Loucy (cell line): ENCODE results near the gene ZNF609.

Experiments
- H2AFZ ChIP-seq: fragments of 200-600 bp; sonication (generic); 2 replicates; pipeline ENCODE4 v1.6.0; 2016; ENCODE audit warnings: antibody characterized with exemption, mild to moderate bottlenecking, low read length, moderate library complexity
- H3F3A ChIP-seq: fragments of 200-600 bp; 2 replicates; pipeline ENCODE4 v1.6.0; 2016; ENCODE audit warnings: antibody characterized with exemption, low read depth, mild to moderate bottlenecking
- H3K27me3 ChIP-seq: fragments of 200-600 bp; sonication (generic); 2 replicates; pipeline ENCODE4 v1.6.1; 2014; ENCODE audit warnings: low read length, mild to moderate bottlenecking; ENCODE audit not compliant: insufficient read depth, poor library complexity, severe bottlenecking
- H3K36me3 ChIP-seq: fragments of 200-600 bp; sonication (generic); 2 replicates; pipeline ENCODE4 v1.6.1; 2016; ENCODE audit warnings: low read length; ENCODE audit not compliant: insufficient read depth
- H3K4me1 ChIP-seq: fragments of 200-600 bp; sonication (generic); 2 replicates; pipeline ENCODE4 v1.5.1; 2014; ENCODE audit warnings: low read length, mild to moderate bottlenecking; ENCODE audit not compliant: insufficient read depth, poor library complexity, severe bottlenecking
- H3K4me2 ChIP-seq: fragments of 200-600 bp; sonication (generic); 2 replicates; pipeline ENCODE4 v1.6.0; 2014; ENCODE audit warnings: antibody characterized with exemption, low read length, low read depth, mild to moderate bottlenecking; ENCODE audit not compliant: poor library complexity, severe bottlenecking
- H3K4me3 ChIP-seq: fragments of 200-600 bp; sonication (generic); 2 replicates; pipeline ENCODE4 v1.5.1; 2014; ENCODE audit warnings: low read length, mild to moderate bottlenecking, mixed read lengths; ENCODE audit not compliant: poor library complexity, severe bottlenecking
- H3K79me2 ChIP-seq: fragments of 200-600 bp; sonication (generic); 2 replicates; pipeline ENCODE4 v1.6.1; 2014; ENCODE audit warnings: low read length; ENCODE audit not compliant: insufficient read depth
- H3K9ac ChIP-seq: fragments of 200-600 bp; sonication (generic); 2 replicates; pipeline ENCODE4 v1.6.0; 2014; ENCODE audit warnings: mild to moderate bottlenecking, low read depth, low read length, moderate library complexity; ENCODE audit not compliant: poor library complexity, severe bottlenecking
- H3K9me2 ChIP-seq: fragments of 200-600 bp; sonication (generic); replicated peaks from 2 replicates; pipeline ENCODE4 v1.6.1; 2016; ENCODE audit warnings: low read depth, low read length, mixed read lengths
- H3K9me3 ChIP-seq: fragments of 200-600 bp; sonication (generic); 2 replicates; pipeline ENCODE4 v1.6.1; 2014; ENCODE audit warnings: mild to moderate bottlenecking, antibody characterized with exemption, low read length, low read depth; ENCODE audit not compliant: insufficient read depth
- H4K20me1 ChIP-seq: fragments of 200-600 bp; sonication (generic); 2 replicates; pipeline ENCODE4 v1.6.0; 2014; ENCODE audit warnings: antibody characterized with exemption, low read length, mild to moderate bottlenecking; ENCODE audit not compliant: insufficient read depth, poor library complexity, severe bottlenecking
- EZH2phosphoT487 ChIP-seq: fragments of 200-600 bp; IDR thresholded peaks from 2 replicates; pipeline ENCODE4 v1.6.1; 2018; ENCODE audit warnings: antibody characterized with exemption, mild to moderate bottlenecking, moderate library complexity, borderline replicate concordance
- TF ChIP-seq, protein P1 (sequence below): fragments of 200-600 bp; sonication (generic); conservative IDR thresholded peaks from 2 replicates; pipeline ENCODE4 v1.5.1; 2014; ENCODE audit warnings: mild to moderate bottlenecking, antibody characterized with exemption, low read length

The ZNF609 gene

DNA sequence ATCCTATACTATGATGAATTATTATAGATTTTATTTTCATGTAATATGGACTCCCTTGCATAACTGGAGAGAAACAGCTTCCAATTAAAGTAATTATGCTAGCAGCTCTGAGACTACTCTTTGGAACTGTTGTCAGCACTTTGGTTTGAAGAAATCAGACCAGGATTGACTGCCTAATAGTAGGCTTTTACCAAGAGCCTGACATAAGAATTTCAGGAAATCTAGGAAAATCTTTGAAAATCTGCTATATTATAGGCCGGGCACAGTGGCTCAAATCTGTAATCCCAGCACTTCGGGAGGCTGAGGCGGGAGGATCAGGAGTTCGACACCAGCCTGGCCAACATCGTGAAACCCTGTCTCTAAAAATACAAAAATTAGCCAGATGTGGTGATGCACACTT is 62.9 kb downstream of the ZNF609 start:
- no peak overlapping the region for H3K4me3 ChIP-seq
- no peaks in the 10 kb centered on the region for H3K9me2 ChIP-seq
- H3K27me3 ChIP-seq: no peaks in the 10 kb centered on the region
- TF ChIP-seq, protein P1, sequence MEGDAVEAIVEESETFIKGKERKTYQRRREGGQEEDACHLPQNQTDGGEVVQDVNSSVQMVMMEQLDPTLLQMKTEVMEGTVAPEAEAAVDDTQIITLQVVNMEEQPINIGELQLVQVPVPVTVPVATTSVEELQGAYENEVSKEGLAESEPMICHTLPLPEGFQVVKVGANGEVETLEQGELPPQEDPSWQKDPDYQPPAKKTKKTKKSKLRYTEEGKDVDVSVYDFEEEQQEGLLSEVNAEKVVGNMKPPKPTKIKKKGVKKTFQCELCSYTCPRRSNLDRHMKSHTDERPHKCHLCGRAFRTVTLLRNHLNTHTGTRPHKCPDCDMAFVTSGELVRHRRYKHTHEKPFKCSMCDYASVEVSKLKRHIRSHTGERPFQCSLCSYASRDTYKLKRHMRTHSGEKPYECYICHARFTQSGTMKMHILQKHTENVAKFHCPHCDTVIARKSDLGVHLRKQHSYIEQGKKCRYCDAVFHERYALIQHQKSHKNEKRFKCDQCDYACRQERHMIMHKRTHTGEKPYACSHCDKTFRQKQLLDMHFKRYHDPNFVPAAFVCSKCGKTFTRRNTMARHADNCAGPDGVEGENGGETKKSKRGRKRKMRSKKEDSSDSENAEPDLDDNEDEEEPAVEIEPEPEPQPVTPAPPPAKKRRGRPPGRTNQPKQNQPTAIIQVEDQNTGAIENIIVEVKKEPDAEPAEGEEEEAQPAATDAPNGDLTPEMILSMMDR: no peak
- TF ChIP-seq EZH2phosphoT487: no peak
- H3K4me2 ChIP-seq: no peak overlapping the region
- no peaks in the 10 kb centered on the region for H3K9me3 ChIP-seq
- H3K79me2 ChIP-seq: peaks cover 94% of the 10 kb centered on the region
- H3K36me3 ChIP-seq: peaks cover 4% of the 10 kb centered on the region; the same call in 1 of the 2 replicates
- no peaks in the 10 kb centered on the region for H3F3A ChIP-seq
- peaks cover 24% of the 10 kb centered on the region for H3K4me1 ChIP-seq
- H3K9ac ChIP-seq: no peak overlapping the region
- H2AFZ ChIP-seq: no peak overlapping the region
- peaks cover 61% of the 10 kb centered on the region for H4K20me1 ChIP-seq

DNA sequence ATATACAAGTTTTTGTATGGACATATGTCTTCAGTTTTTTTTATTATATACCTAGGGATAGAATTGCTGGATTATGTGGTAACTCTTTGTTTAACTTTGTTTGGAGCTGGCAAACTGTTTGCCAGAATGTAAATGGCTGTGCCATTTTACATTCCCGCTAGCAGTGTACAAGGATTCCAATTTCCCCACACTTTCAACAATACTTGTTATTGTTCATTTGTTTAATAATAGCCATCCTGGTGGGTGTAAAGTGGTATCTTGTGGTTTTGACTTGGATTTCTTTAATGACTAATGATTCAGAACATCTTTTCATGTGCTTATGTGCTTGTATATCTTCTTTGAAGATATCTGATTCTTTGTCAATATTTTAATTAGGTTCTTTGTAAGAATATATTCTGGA is 64.4 kb downstream of the ZNF609 start:
- Histone ChIP-seq H3K79me2 (peaks cover 95% of the 10 kb centered on the region), H3K27me3 (no peaks in the 10 kb centered on the region), H3K4me2 (no peak overlapping the region)

DNA sequence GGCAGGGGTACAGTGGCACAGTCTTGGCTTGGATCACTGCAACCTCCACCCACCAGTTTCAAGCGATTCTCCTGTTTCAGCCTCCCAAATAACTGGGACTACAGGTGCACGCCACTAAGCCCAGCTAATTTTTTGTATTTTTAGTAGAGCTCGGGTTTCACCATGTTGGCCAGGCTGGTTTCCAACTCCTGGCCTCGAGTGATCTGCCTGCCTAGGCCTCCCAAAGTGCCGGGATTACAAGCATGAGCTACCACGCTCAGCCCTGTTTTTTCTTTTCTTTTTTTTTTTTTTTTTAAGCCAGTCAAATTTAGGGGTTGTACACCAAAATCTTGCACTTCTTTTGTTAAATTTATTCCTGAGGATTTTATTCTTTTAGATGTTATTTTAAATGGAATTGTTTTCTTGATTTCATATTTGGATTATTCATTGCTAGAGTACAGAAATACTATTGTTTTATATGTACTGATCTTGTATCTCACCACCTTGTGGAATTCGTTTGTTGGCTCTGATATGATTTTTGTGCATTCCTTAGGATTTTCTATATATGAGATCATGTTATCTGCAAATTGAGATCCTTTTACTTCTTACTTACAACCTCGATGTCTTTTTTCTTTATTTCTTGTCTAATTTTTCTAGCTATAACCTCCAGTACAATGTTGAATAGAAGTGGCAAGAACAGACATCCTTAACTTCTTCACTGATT is 65.6 kb downstream of the ZNF609 start:
- peaks cover 24% of the 10 kb centered on the region for H3K4me1 ChIP-seq
- H3K9ac ChIP-seq: no peak overlapping the region
- peaks cover 95% of the 10 kb centered on the region for H3K79me2 ChIP-seq
- H3K4me3 ChIP-seq: no peak overlapping the region
- TF ChIP-seq, protein P1: no peak
- TF ChIP-seq EZH2phosphoT487: no peak
- H2AFZ ChIP-seq: no peak overlapping the region
- H3K36me3 ChIP-seq: peaks cover 9% of the 10 kb centered on the region; the same call in 1 of the 2 replicates
- H3K9me2 ChIP-seq: no peaks in the 10 kb centered on the region
- H3K27me3 ChIP-seq: no peaks in the 10 kb centered on the region
- no peaks in the 10 kb centered on the region for H3K9me3 ChIP-seq
- peaks cover 53% of the 10 kb centered on the region for H4K20me1 ChIP-seq
- no peaks in the 10 kb centered on the region for H3F3A ChIP-seq
- no peak overlapping the region for H3K4me2 ChIP-seq

More for the DNA sequence above, 64.4 kb downstream of the ZNF609 start:
- TF ChIP-seq, protein P1: no peak
- TF ChIP-seq EZH2phosphoT487: no peak
- Histone ChIP-seq H3K36me3 (peaks cover 9% of the 10 kb centered on the region; the same call in 1 of the 2 replicates), H3K4me3 (no peak overlapping the region), H3K9me3 (no peaks in the 10 kb centered on the region), H3K9ac (no peak overlapping the region), H3K9me2 (no peaks in the 10 kb centered on the region), H3F3A (no peaks in the 10 kb centered on the region), H3K4me1 (peaks cover 24% of the 10 kb centered on the region), H4K20me1 (peaks cover 56% of the 10 kb centered on the region), H2AFZ (no peak overlapping the region)
